Tibial nerve (tissue), 4 donors: ENCODE data around the gene FKBP10.

Experiments
- EP300 ChIP-seq, 2 donors: sonication (generic); formaldehyde crosslinking; IDR thresholded peaks; one replicate each; pipeline ENCODE4 v1.6.1; 2017; ENCODE audit warnings: antibody characterized with exemption in 2 of 2, mild to moderate bottlenecking in 1 of 2
- POLR2A ChIP-seq, 2 donors: fragments of 450-650 bp; IDR thresholded peaks; one replicate each; pipeline ENCODE4 v1.6.1; 2017; ENCODE audit warnings: antibody characterized with exemption in 2 of 2, mild to moderate bottlenecking in 2 of 2, moderate library complexity in 2 of 2
- TF ChIP-seq, protein P1 (sequence below), 5 experiments: fragments of 200-600 bp in 3 of 5; fragments of 450-650 bp in 2 of 5; sonication (generic) in 3 of 5; IDR thresholded peaks; one replicate each; pipeline ENCODE4 v1.5.1; 2016 to 2019; ENCODE audit warnings: antibody characterized with exemption in 5 of 5, mild to moderate bottlenecking in 3 of 5, moderate library complexity in 2 of 5

DNA sequence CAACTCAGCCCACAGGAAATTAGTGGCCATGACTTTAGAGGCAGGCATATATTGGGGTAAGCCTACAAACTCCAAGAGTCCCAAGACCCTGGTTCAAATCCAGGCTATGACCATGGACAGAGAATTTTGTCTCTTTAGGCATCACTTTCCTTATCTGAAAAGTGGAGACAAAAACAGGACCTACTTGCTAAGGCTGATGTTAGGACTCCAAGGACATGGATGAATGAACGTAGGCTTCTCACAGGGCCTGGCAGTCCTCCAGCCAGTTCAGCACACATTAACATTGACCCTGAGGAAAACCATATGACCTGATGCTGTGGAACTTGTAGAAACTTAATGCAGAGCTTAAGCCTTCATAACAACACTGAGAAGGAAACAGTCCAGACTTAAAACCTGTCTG is 1.4 kb downstream of the FKBP10 start:
- TF ChIP-seq, protein P1, sequence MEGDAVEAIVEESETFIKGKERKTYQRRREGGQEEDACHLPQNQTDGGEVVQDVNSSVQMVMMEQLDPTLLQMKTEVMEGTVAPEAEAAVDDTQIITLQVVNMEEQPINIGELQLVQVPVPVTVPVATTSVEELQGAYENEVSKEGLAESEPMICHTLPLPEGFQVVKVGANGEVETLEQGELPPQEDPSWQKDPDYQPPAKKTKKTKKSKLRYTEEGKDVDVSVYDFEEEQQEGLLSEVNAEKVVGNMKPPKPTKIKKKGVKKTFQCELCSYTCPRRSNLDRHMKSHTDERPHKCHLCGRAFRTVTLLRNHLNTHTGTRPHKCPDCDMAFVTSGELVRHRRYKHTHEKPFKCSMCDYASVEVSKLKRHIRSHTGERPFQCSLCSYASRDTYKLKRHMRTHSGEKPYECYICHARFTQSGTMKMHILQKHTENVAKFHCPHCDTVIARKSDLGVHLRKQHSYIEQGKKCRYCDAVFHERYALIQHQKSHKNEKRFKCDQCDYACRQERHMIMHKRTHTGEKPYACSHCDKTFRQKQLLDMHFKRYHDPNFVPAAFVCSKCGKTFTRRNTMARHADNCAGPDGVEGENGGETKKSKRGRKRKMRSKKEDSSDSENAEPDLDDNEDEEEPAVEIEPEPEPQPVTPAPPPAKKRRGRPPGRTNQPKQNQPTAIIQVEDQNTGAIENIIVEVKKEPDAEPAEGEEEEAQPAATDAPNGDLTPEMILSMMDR (IDR thresholded peaks at IDR 0.05): no peak
- TF ChIP-seq POLR2A (IDR thresholded peaks at IDR 0.05): no peak
- TF ChIP-seq EP300 (IDR thresholded peaks at IDR 0.05): no peak
